Mesenchymal stem cell (in vitro differentiated cells and primary cell): ENCODE measurements around the gene OPRL1.
A peak's percentile ranks its signal among the peaks of the same experiment; 100 is the strongest.

ENCODE experiments used
- DNase-seq: peaks from one replicate; pipeline ENCODE4 v3.0.0-alpha.2; 2013
- H2AFZ ChIP-seq: one replicate; pipeline ENCODE4 v1.6.1; 2013; ENCODE audit warnings: low read depth, mild to moderate bottlenecking, control low read depth, inconsistent platforms, low read length, moderate library complexity
- H2AK5ac ChIP-seq: 2 replicates; pipeline ENCODE4 v1.6.1; 2013; ENCODE audit warnings: low read length, moderate library complexity, mild to moderate bottlenecking, inconsistent platforms; ENCODE audit not compliant: severe bottlenecking
- H2BK120ac ChIP-seq: one replicate; pipeline ENCODE4 v1.6.1; 2013; ENCODE audit warnings: low read depth, mild to moderate bottlenecking, inconsistent platforms, low read length, moderate library complexity
- H2BK12ac ChIP-seq, 2 experiments: one replicate each; pipeline ENCODE4 v1.6.1; 2013; ENCODE audit warnings: inconsistent platforms in 2 of 2, low read length in 2 of 2, mild to moderate bottlenecking in 2 of 2, moderate library complexity in 2 of 2, control low read depth in 1 of 2
- H2BK15ac ChIP-seq: one replicate; pipeline ENCODE4 v1.6.1; 2013; ENCODE audit warnings: mild to moderate bottlenecking, low read depth, inconsistent platforms; ENCODE audit not compliant: poor library complexity, severe bottlenecking
- H2BK5ac ChIP-seq: 2 replicates; pipeline ENCODE4 v1.6.1; 2013; ENCODE audit warnings: low read depth, mild to moderate bottlenecking, low read length, control low read depth, inconsistent platforms; ENCODE audit not compliant: poor library complexity, severe bottlenecking
- H3K14ac ChIP-seq, 2 experiments: one replicate each; pipeline ENCODE4 v1.6.1; 2013; ENCODE audit warnings: inconsistent platforms in 2 of 2, low read length in 2 of 2, control low read depth in 1 of 2, mild to moderate bottlenecking in 1 of 2, moderate library complexity in 1 of 2
- H3K18ac ChIP-seq, 2 experiments: one replicate each; pipeline ENCODE4 v1.6.1; 2013; ENCODE audit warnings: inconsistent platforms in 2 of 2, low read length in 2 of 2, control low read depth in 1 of 2, low read depth in 1 of 2, mild to moderate bottlenecking in 1 of 2
- H3K23ac ChIP-seq, 2 experiments: one replicate each; pipeline ENCODE4 v1.6.1; 2013; ENCODE audit warnings: inconsistent platforms in 2 of 2, low read length in 2 of 2, mild to moderate bottlenecking in 2 of 2, moderate library complexity in 2 of 2, control low read depth in 1 of 2
- H3K27ac ChIP-seq: 2 replicates; pipeline ENCODE4 v1.5.1; 2013; ENCODE audit warnings: mild to moderate bottlenecking, moderate library complexity, low read length, control low read depth, inconsistent platforms; ENCODE audit not compliant: poor library complexity, severe bottlenecking
- H3K27me3 ChIP-seq, 2 experiments: 2 replicates each; pipeline versions ENCODE4 v1.6.1 to v1.7.0; 2013; ENCODE audit warnings: low read length in 2 of 2, mild to moderate bottlenecking in 2 of 2, moderate library complexity in 2 of 2, control low read depth in 1 of 2, inconsistent platforms in 1 of 2; ENCODE audit not compliant: control insufficient read depth in 1 of 2, insufficient read depth in 1 of 2
- H3K36me3 ChIP-seq, 2 experiments: 2 replicates each; pipeline versions ENCODE4 v1.6.1 to v1.7.0; 2013; ENCODE audit warnings: low read length in 2 of 2, control low read depth in 1 of 2, inconsistent platforms in 1 of 2, low read depth in 1 of 2, mild to moderate bottlenecking in 1 of 2; ENCODE audit not compliant: insufficient read depth in 2 of 2, control insufficient read depth in 1 of 2
- H3K4ac ChIP-seq, 2 experiments: one replicate each; pipeline ENCODE4 v1.6.1; 2013; ENCODE audit warnings: inconsistent platforms in 2 of 2, low read length in 2 of 2, mild to moderate bottlenecking in 2 of 2, moderate library complexity in 2 of 2, control low read depth in 1 of 2, low read depth in 1 of 2
- H3K4me1 ChIP-seq: 2 replicates; pipeline ENCODE4 v1.6.1; 2013; ENCODE audit warnings: low read depth, low read length, control low read depth; ENCODE audit not compliant: control insufficient read depth, insufficient read depth
- H3K4me2 ChIP-seq: 2 replicates; pipeline ENCODE4 v1.6.1; 2013; ENCODE audit warnings: low read length, mild to moderate bottlenecking, inconsistent platforms; ENCODE audit not compliant: poor library complexity, severe bottlenecking
- H3K4me3 ChIP-seq, 2 experiments: 2 replicates each; pipeline versions ENCODE4 v1.5.1 to v1.7.0; 2013; ENCODE audit warnings: low read length in 2 of 2, mild to moderate bottlenecking in 2 of 2, control low read depth in 1 of 2, low read depth in 1 of 2; ENCODE audit not compliant: insufficient read depth in 1 of 2
- H3K79me1 ChIP-seq: replicated peaks from 2 replicates; pipeline ENCODE4 v1.6.1; 2013; ENCODE audit warnings: mild to moderate bottlenecking, control low read depth, low read length, inconsistent platforms; ENCODE audit not compliant: poor library complexity, severe bottlenecking
- H3K9ac ChIP-seq: 2 replicates; pipeline ENCODE4 v1.7.0; 2013; ENCODE audit warnings: mild to moderate bottlenecking, low read length, moderate library complexity
- H3K9me3 ChIP-seq: 2 replicates; pipeline ENCODE4 v1.7.0; 2013; ENCODE audit warnings: mild to moderate bottlenecking, low read length; ENCODE audit not compliant: control insufficient read depth
- H4K8ac ChIP-seq: one replicate; pipeline ENCODE4 v1.6.1; 2013; ENCODE audit warnings: inconsistent platforms, mild to moderate bottlenecking, low read length, moderate library complexity
- H4K91ac ChIP-seq: one replicate; pipeline ENCODE4 v1.6.1; 2013; ENCODE audit warnings: mild to moderate bottlenecking, low read length, inconsistent platforms
- WGBS: methylation state at CpG from one replicate; pipeline ENCODE4 v1.1.7; 2013; ENCODE audit warnings: mixed read lengths; 5-methylcytosine and 5-hydroxymethylcytosine counted together

The OPRL1 gene

DNA sequence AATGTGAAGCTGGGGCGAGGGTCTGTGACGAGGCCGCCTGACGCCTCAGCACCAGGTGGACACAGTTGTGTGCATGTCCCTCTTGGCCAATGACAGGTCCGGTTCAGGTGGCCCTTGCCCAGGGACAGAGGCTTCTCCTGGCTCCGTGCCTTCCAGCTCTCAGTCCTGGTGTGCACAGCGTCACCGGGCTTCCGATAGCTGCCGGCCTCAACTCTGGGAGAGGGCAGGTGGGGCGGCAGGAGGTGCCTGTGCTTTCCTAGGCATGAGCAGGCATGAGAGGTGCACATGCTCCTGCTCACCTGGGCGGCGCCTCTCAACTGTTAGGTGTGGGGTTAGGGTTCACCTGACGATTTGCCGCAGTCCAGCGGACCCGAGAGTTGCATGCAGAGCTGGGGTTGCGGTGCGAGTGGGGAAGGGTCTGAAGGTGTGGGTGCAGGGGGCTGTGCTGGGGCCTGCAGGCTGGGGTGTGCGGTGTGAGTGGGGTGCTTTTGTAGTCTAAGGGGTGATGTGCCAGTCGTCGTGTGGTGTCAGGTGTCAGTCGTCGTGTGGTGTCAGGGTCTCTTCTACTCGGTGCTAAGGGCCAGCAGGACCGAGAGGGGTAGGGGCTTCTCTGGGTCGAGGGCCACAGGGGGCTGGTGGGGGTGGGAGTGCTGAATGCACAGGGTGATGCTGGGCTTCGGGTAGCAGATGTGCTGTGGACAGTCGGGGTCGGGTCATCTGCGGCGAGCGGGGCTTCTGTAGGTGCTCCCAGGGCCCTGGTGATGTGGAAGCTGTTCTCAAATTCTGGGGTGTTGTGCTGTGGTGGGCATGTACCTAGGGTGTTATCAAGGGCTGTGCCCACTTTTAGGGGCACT is 26.7 kb upstream of the OPRL1 start:
- WGBS, result 89% methylated on average over 33 of the region's 33 CpGs
- H3K4me3 ChIP-seq, result no peak overlapping the region
- peaks cover 56% of the 10 kb centered on the region for H3K4me1 ChIP-seq

DNA sequence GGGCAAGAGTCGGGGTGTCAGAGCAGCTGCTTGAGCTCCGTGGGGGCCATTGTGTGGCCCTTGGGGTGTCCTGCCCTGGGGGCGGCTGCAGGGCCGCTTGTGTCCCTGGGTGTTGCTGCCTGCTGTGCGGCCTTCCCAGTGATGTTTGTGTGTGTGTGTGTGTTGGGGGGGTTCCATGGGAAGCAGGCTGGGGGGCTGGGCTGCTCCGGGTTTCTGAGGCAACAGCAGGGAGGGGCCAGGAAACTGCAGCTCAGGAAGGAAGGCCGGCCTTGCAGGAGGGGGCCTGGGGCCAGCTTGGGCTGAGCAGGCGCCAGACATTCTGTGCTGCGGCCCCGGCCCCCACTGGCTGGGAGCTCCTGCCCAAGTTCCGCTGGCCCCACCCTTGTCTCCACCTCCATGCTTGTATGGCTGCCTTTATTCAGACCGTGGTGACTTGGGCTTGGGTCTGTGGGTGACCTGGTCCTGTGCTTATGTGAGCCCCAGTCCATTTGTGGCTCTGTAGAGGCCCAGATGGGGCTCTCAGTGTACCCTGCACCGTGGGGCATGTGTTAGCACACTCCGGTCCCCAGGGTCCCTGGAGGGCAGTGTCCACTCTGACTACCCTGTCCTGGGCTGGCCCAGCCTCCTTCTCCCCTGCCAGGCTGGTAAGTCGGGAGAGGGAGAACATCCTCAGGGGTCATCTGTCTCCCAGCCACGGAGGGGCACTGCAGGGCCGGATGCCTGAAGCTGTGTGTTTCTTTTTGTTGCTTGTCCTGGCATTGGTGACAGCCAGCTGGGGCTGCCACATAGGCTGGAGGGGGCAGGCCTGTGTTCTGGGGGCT is 25.8 kb upstream of the OPRL1 start:
- Histone ChIP-seq H3K18ac (peak overlapping the region; percentile 76 to 78), H3K27me3 (peaks cover 30 to 81% of the 10 kb centered on the region in 2 experiments), H2BK15ac (peak overlapping the region; percentile 82), H2BK5ac (no peak overlapping the region), H2AK5ac (peak overlapping the region; percentile 39), H4K91ac (peak overlapping the region; percentile 93), H3K9me3 (no peaks in the 10 kb centered on the region), H3K9ac (no peak overlapping the region), H3K4me1 (peaks cover 53% of the 10 kb centered on the region), H2BK120ac (peak overlapping the region; percentile 73), H3K23ac (peak overlapping the region in 1 of 2 experiments; percentile 51), H3K14ac (peak overlapping the region in 1 of 2 experiments; percentile 76), H4K8ac (peak overlapping the region; percentile 93), H3K4ac (peak overlapping the region; percentile 47 to 62), H2BK12ac (peak overlapping the region; percentile 59 to 92), H3K36me3 (no peaks in the 10 kb centered on the region), H2AFZ (peak overlapping the region; percentile 57), H3K27ac (no peak overlapping the region), H3K4me3 (no peak overlapping the region), H3K4me2 (no peak overlapping the region), H3K79me1 (no peaks in the 10 kb centered on the region)
- WGBS, result 31% methylated on average over 17 of the region's 17 CpGs
- peak; percentile 57 for DNase-seq

More for the DNA sequence above, 26.7 kb upstream of the OPRL1 start:
- H3K79me1 ChIP-seq, result no peaks in the 10 kb centered on the region
- H4K91ac ChIP-seq, result peak overlapping the region; percentile 93
- peak overlapping the region; percentile 57 for H2AFZ ChIP-seq
- peak overlapping the region; percentile 47 to 57 for H3K4ac ChIP-seq
- H2AK5ac ChIP-seq, result no peak overlapping the region
- peaks cover 30 to 80% of the 10 kb centered on the region in 2 experiments for H3K27me3 ChIP-seq
- H2BK15ac ChIP-seq, result peak overlapping the region; percentile 13
- H2BK12ac ChIP-seq, result peak overlapping the region; percentile 38 to 92
- H2BK5ac ChIP-seq, result no peak overlapping the region
- H3K27ac ChIP-seq, result no peak overlapping the region
- H3K9ac ChIP-seq, result no peak overlapping the region
- H3K14ac ChIP-seq, result peak overlapping the region in 1 of 2 experiments; percentile 21
- no peak overlapping the region for H3K23ac ChIP-seq
- peak overlapping the region; percentile 93 for H4K8ac ChIP-seq
- no peak overlapping the region for H3K4me2 ChIP-seq
- H3K36me3 ChIP-seq, result no peaks in the 10 kb centered on the region
- no peak for DNase-seq
- H3K9me3 ChIP-seq, result no peaks in the 10 kb centered on the region
- H2BK120ac ChIP-seq, result peak overlapping the region; percentile 64
- H3K18ac ChIP-seq, result peak overlapping the region; percentile 72 to 78

DNA sequence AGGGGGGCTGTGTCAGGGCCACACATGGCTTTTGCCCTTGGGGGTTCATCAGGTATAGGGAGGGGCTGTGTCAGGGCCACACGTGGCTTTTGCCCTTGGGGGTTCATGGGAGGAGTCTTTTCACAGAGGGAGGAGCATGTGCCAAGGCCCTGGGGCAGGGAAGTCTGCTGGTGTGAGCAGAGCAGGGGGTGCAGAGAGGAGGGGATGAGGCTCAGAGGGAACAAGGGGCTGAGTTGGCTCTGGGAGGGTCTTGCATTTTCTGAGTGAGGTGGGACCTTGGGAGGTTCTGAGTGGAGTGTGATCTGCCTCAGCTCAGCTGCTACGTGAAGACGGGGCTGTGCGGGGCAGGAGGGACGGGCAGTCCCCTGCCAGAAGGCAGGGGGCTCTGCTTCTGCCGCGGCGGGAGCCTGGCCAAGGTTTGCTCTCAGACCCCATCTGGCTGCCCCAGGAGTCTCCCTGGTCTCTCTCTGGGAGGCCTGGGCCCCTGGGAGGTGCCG is 24.4 kb upstream of the OPRL1 start:
- H3K4ac ChIP-seq, result peak overlapping the region; percentile 73 to 74
- no peak overlapping the region for H3K23ac ChIP-seq
- WGBS, result 89% methylated on average over 9 of the region's 9 CpGs
- peak overlapping the region; percentile 53 for H2AK5ac ChIP-seq
- peak overlapping the region; percentile 87 for H4K8ac ChIP-seq
- H3K27me3 ChIP-seq, result peaks cover 21 to 79% of the 10 kb centered on the region in 2 experiments
- no peak overlapping the region for H2BK15ac ChIP-seq
- H2BK5ac ChIP-seq, result peak overlapping the region; percentile 10
- peaks cover 45% of the 10 kb centered on the region for H3K4me1 ChIP-seq
- DNase-seq, result no peak
- H3K4me3 ChIP-seq, result no peak overlapping the region
- no peak overlapping the region for H3K9ac ChIP-seq
- no peak overlapping the region for H3K4me2 ChIP-seq
- H3K27ac ChIP-seq, result no peak overlapping the region
- peak overlapping the region; percentile 77 for H2BK120ac ChIP-seq
- no peaks in the 10 kb centered on the region for H3K36me3 ChIP-seq
- peak overlapping the region; percentile 14 to 38 for H2BK12ac ChIP-seq
- peak overlapping the region; percentile 14 for H4K91ac ChIP-seq
- H3K79me1 ChIP-seq, result no peaks in the 10 kb centered on the region
- H2AFZ ChIP-seq, result no peak overlapping the region
- H3K14ac ChIP-seq, result no peak overlapping the region
- H3K9me3 ChIP-seq, result no peaks in the 10 kb centered on the region
- peak overlapping the region; percentile 34 to 48 for H3K18ac ChIP-seq
